Endothelial cell of umbilical vein (primary cell): ENCODE measurements around the gene CNTN2. TPM values are rescaled to one million over a fixed set of nuclear protein-coding genes. Genes with fewer than 3 reads are reported as not detected.

Experiments
- BruUV-seq: library from RNA; stranded (reverse); fragments of 400-500 nt; replicated peaks from 2 replicates; lab custom pipeline; 2021; lab: Mats Ljungman, UMichigan
- CTCF ChIA-PET: fragments of 300-600, 350-600 bp; sonication (Branson Sonifier 250); formaldehyde crosslinking; loops from one replicate; lab custom pipeline; 2021; ENCODE audit warnings: antibody characterized with exemption, inconsistent platforms; lab: Charles Lee
- POLR2A ChIA-PET: fragments of 300-600, 350-600 bp; sonication (Branson Sonifier 250); formaldehyde crosslinking; loops from one replicate; lab custom pipeline; 2021; ENCODE audit warnings: antibody characterized with exemption, inconsistent platforms; lab: Charles Lee
- DNase-seq: peaks from one replicate; pipeline ENCODE4 v3.0.0-alpha.2; 2011; ENCODE audit warnings: low read depth, low spot score
- FAIRE-seq: peaks from 2 replicates; lab custom pipeline; 2011; peaks lifted over from hg19 to GRCh38; lab: Jason Lieb, UNC
- H2AFZ ChIP-seq: 2 replicates; pipeline ENCODE4 v1.6.0; 2012; ENCODE audit warnings: low read depth, low read length, control low read depth, inconsistent platforms
- H3K27ac ChIP-seq: 2 replicates; pipeline ENCODE4 v1.5.1; 2011; ENCODE audit warnings: low read depth, mild to moderate bottlenecking, control low read depth, low read length, moderate library complexity; ENCODE audit not compliant: insufficient read depth
- H3K27me3 ChIP-seq, 2 experiments: 2 replicates each; pipeline versions ENCODE4 v1.6.0 to v1.6.1; 2011; ENCODE audit warnings: low read length in 2 of 2, mixed read lengths in 1 of 2; ENCODE audit not compliant: control insufficient read depth in 2 of 2, insufficient read depth in 2 of 2
- H3K36me3 ChIP-seq, 2 experiments: 2 replicates in 1 of 2; 3 replicates in 1 of 2; pipeline ENCODE4 v1.5.1; 2011; ENCODE audit warnings: low read length in 2 of 2, mild to moderate bottlenecking in 1 of 2, moderate library complexity in 1 of 2; ENCODE audit not compliant: control insufficient read depth in 2 of 2, insufficient read depth in 2 of 2; ENCODE audit errors: extremely low read depth in 1 of 2
- H3K4me1 ChIP-seq: 3 replicates; pipeline ENCODE4 v1.5.1; 2011; ENCODE audit warnings: mild to moderate bottlenecking, low read length; ENCODE audit not compliant: control insufficient read depth, insufficient read depth; ENCODE audit errors: extremely low read depth
- H3K4me2 ChIP-seq: 2 replicates; pipeline ENCODE4 v1.6.1; 2011; ENCODE audit warnings: low read length, control low read depth, mixed read lengths; ENCODE audit not compliant: insufficient read depth
- H3K4me3 ChIP-seq, 3 experiments: fragments of 200-600 bp in 1 of 3; sonication (generic), shearing (Covaris generic) in 1 of 3; replicated peaks in 1 of 3; 2 replicates each; pipeline ENCODE4 v1.5.1; 2011 to 2016; ENCODE audit warnings: control low read depth in 3 of 3, low read length in 3 of 3, mild to moderate bottlenecking in 2 of 3, inconsistent platforms in 1 of 3, low read depth in 1 of 3, moderate library complexity in 1 of 3; ENCODE audit not compliant: insufficient read depth in 1 of 3
- H3K79me2 ChIP-seq: 2 replicates; pipeline ENCODE4 v1.6.0; 2012; ENCODE audit warnings: low read length, inconsistent platforms; ENCODE audit not compliant: control insufficient read depth, insufficient read depth
- H3K9ac ChIP-seq: replicated peaks from 2 replicates; pipeline ENCODE3; 2011; ENCODE audit warnings: low read length, control low read depth; ENCODE audit not compliant: insufficient read depth; ENCODE audit errors: extremely low read depth
- H3K9me1 ChIP-seq: replicated peaks from 3 replicates; pipeline ENCODE4 v1.6.0; 2011; ENCODE audit warnings: mild to moderate bottlenecking, low read length; ENCODE audit not compliant: control insufficient read depth, insufficient read depth; ENCODE audit errors: extremely low read depth
- H3K9me3 ChIP-seq: replicated peaks from 2 replicates; pipeline ENCODE4 v1.5.1; 2012; ENCODE audit warnings: low read length, inconsistent platforms; ENCODE audit not compliant: control insufficient read depth, insufficient read depth
- H4K20me1 ChIP-seq: replicated peaks from 2 replicates; pipeline ENCODE3; 2011; ENCODE audit warnings: mild to moderate bottlenecking, low read length; ENCODE audit not compliant: control insufficient read depth, insufficient read depth; ENCODE audit errors: extremely low read depth
- EZH2 ChIP-seq: IDR thresholded peaks from 2 replicates; pipeline ENCODE4 v1.6.1; 2012; ENCODE audit warnings: borderline replicate concordance, low read depth, mild to moderate bottlenecking, moderate library complexity, low read length, inconsistent platforms; ENCODE audit not compliant: severe bottlenecking
- FOS ChIP-seq: IDR thresholded peaks from 2 replicates; pipeline ENCODE4 v1.6.1; 2011; ENCODE audit warnings: mild to moderate bottlenecking, low read length, moderate library complexity, borderline replicate concordance; ENCODE audit not compliant: insufficient read depth
- GATA2 ChIP-seq: IDR thresholded peaks from 2 replicates; pipeline ENCODE4 v1.7.0; 2011; ENCODE audit warnings: low read depth, mild to moderate bottlenecking, moderate library complexity, mixed read lengths, low read length; ENCODE audit not compliant: insufficient read length, insufficient read depth
- JUN ChIP-seq: IDR thresholded peaks from 2 replicates; pipeline ENCODE4 v1.6.1; 2011; ENCODE audit warnings: borderline replicate concordance, low read depth; ENCODE audit not compliant: insufficient read length, insufficient read depth
- MAX ChIP-seq: IDR thresholded peaks from 2 replicates; pipeline ENCODE4 v1.6.1; 2011; ENCODE audit not compliant: insufficient read depth, insufficient read length
- MYC ChIP-seq: IDR thresholded peaks from one replicate; pipeline ENCODE4 v1.6.1; 2011; ENCODE audit warnings: mild to moderate bottlenecking, low read depth, low read length
- POLR2A ChIP-seq: IDR thresholded peaks from 2 replicates; pipeline ENCODE4 v1.6.1; 2012; ENCODE audit warnings: low read depth, mild to moderate bottlenecking, control low read depth, low read length
- POLR2AphosphoS5 ChIP-seq: IDR thresholded peaks from 2 replicates; pipeline ENCODE4 v1.6.1; 2012; ENCODE audit warnings: low read depth, mild to moderate bottlenecking, control low read depth, low read length, moderate library complexity; ENCODE audit not compliant: insufficient read depth
- dilution Hi-C: fragments of 300-500 bp; cut with MboI; formaldehyde crosslinking; loops from one replicate; pipeline ENCODE4 v1.15.0; 2019; ENCODE audit warnings: low sequenced_read_pairs; ENCODE audit not compliant: extremely low pct_ligation_motif_present
- intact Hi-C: fragments of 100-400 bp; cut with micrococcal nuclease; formaldehyde crosslinking; loops from one replicate; pipeline ENCODE4 v1.10.0; 2022
- polyA plus RNA-seq, 4 experiments: library from polyadenylated mRNA; depleted of rRNA in 3 of 4; stranded (reverse) in 3 of 4; unstranded in 1 of 4; fragments of >200 nt; gene quantifications; 2 replicates each; pipeline versions ENCODE4 v1.2.1 to v1.2.3, GENCODE V29; 2011 to 2012; ENCODE audit warnings: missing spikeins in 1 of 4
- total RNA-seq: library from RNA; stranded (reverse); gene quantifications from 2 replicates; pipeline ENCODE4 v1.2.3, GENCODE V29; 2021
- TF ChIP-seq, protein P1 (sequence below), 2 donors: IDR thresholded peaks; 1 replicate in 1 of 2; 2 replicates in 1 of 2; pipeline ENCODE4 v1.5.1; 2011; ENCODE audit warnings: low read length in 2 of 2, mild to moderate bottlenecking in 2 of 2, moderate library complexity in 2 of 2, control low read depth in 1 of 2, inconsistent platforms in 1 of 2, low read depth in 1 of 2; ENCODE audit not compliant: insufficient read depth in 1 of 2; ENCODE audit errors: extremely low read depth in 1 of 2

CNTN2 gene
- total and polyA plus RNA-seq, 2 donors (not counting 3 experiments of a cell fraction or from before 2014, with no cell fraction given): not detected

DNA sequence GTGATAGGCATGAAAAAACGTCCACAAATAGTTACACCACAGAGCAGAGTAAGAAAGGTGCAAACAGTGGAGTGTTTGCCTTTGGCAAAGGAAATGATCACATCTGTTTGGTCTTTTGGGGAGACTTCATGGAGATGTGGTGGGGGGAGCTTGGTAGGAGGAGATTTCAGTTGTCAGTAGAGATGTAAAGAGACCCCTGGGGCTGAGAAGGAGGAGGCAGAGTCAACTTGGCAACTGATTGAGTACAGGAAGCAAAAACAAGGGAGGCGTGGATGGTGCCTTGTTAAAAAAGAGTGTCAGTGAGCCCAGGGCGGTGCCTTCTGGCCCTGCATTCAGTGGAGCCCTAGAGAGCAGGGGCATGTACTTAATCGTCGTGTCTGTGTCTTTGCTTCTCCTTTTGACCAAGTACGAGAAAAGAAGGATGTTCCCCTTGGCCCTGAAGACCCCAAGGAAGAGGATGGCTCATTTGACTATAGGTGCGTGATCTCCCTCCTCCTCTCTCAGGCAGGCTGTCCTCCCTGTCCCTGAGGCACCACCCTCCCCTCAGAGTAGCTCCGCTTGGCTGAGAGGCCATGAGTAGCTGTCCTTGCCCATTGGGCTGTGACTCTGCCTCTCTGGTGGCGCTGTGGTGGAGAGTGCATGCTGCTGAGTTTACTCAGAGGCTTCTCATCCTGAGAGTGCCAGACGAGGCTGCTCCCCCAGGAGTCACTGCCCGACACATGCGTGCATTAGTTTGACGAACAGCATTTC lies 30.4 kb upstream of the CNTN2 start:
- FAIRE-seq: no peak
- Histone ChIP-seq H4K20me1 (no peaks in the 10 kb centered on the region), H3K4me1 (no peaks in the 10 kb centered on the region), H3K27me3 (peaks cover 0 to 3% of the 10 kb centered on the region in 2 experiments), H3K36me3 (no peaks in the 10 kb centered on the region), H3K4me3 (no peak overlapping the region), H3K4me2 (no peak overlapping the region), H2AFZ (no peak overlapping the region), H3K9ac (no peak overlapping the region), H3K79me2 (no peaks in the 10 kb centered on the region), H3K9me1 (no peaks in the 10 kb centered on the region), H3K27ac (no peak overlapping the region), H3K9me3 (no peaks in the 10 kb centered on the region)
- intact Hi-C loops (no loop called here), dilution Hi-C loops (no loop called here)
- BruUV-seq: no TSS peak
- no peak for DNase-seq
- TF ChIP-seq, protein P1, sequence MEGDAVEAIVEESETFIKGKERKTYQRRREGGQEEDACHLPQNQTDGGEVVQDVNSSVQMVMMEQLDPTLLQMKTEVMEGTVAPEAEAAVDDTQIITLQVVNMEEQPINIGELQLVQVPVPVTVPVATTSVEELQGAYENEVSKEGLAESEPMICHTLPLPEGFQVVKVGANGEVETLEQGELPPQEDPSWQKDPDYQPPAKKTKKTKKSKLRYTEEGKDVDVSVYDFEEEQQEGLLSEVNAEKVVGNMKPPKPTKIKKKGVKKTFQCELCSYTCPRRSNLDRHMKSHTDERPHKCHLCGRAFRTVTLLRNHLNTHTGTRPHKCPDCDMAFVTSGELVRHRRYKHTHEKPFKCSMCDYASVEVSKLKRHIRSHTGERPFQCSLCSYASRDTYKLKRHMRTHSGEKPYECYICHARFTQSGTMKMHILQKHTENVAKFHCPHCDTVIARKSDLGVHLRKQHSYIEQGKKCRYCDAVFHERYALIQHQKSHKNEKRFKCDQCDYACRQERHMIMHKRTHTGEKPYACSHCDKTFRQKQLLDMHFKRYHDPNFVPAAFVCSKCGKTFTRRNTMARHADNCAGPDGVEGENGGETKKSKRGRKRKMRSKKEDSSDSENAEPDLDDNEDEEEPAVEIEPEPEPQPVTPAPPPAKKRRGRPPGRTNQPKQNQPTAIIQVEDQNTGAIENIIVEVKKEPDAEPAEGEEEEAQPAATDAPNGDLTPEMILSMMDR (IDR thresholded peaks at IDR 0.05; ENCODE audit: extremely low read depth in 1 of 2, insufficient read depth in 1 of 2, low read depth in 1 of 2, low read length in 2 of 2): no peak
- TF ChIP-seq POLR2AphosphoS5 (no peak), EZH2 (no peak), POLR2A (no peak), FOS (no peak), MAX (no peak), MYC (no peak), GATA2 (no peak), JUN (no peak)
- ChIA-PET POLR2A (no interaction called here), CTCF (interaction anchor here (1.2 kb wide), 1 partner anchor 49 kb away, joined by 4 read pairs; no protein-coding TSS in a partner anchor)
